HCT116 (cell line): ENCODE measurements around the gene ZEB1.

Experiments used
- CBX3 ChIP-seq: IDR thresholded peaks from 2 replicates; pipeline ENCODE4 v1.6.1; 2012; ENCODE audit warnings: low read depth
- CTCF ChIP-seq, 3 experiments: fragments of 200-600 bp in 1 of 3; sonication (generic) in 1 of 3; IDR thresholded peaks in 2 of 3; conservative IDR thresholded peaks in 1 of 3; 2 replicates each; pipeline ENCODE4 v1.5.1; 2012 to 2017; ENCODE audit warnings: low read depth in 2 of 3, low read length in 2 of 3, antibody characterized with exemption in 1 of 3, borderline replicate concordance in 1 of 3, control low read depth in 1 of 3, mild to moderate bottlenecking in 1 of 3, mixed read lengths in 1 of 3, mixed run types in 1 of 3, moderate library complexity in 1 of 3; ENCODE audit not compliant: insufficient read depth in 1 of 3
- POLR2A ChIP-seq: IDR thresholded peaks from 2 replicates; pipeline ENCODE4 v1.7.0; 2011; ENCODE audit warnings: borderline replicate concordance; ENCODE audit not compliant: insufficient read depth, insufficient read length; ENCODE audit errors: extremely low read depth
- REST ChIP-seq: IDR thresholded peaks from 2 replicates; pipeline ENCODE4 v1.6.1; 2012; ENCODE audit warnings: low read depth
- SRF ChIP-seq: IDR thresholded peaks from 2 replicates; pipeline ENCODE4 v1.6.1; 2012; ENCODE audit warnings: low read depth
- ZNF274 ChIP-seq: fragments of 200-500 bp; sonication (Bioruptor generic); IDR thresholded peaks from 2 replicates; pipeline ENCODE4 v1.6.1; 2014; ENCODE audit warnings: mild to moderate bottlenecking, low read depth, low read length, inconsistent platforms

GRCh38 chr10:31456468-31456867 is 137.5 kb downstream of the ZEB1 start:
- TF ChIP-seq CTCF (IDR thresholded peaks at IDR 0.05 in 2 of 3, conservative IDR thresholded peaks at IDR 0.05 in 1 of 3; ENCODE audit: borderline replicate concordance in 1 of 3, insufficient read depth in 1 of 3, low read depth in 2 of 3, low read length in 2 of 3) (no peak), ZNF274 (no peak), REST (no peak), POLR2A (no peak), SRF (no peak), CBX3 (no peak)
